DND-41 (cell line): Measurements from ENCODE around the gene TRAIP.

ENCODE experiments used
- ATAC-seq: fragments of 200-7000 bp; cut with Tn5 transposase; 3 replicates; pipeline ENCODE4 v1.9.1; 2021; ENCODE audit warnings: low read depth; ENCODE audit not compliant: insufficient read depth
- DNase-seq: peaks from one replicate; pipeline ENCODE4 v3.0.0-alpha.2; 2020
- H2AFZ ChIP-seq: 2 replicates; pipeline ENCODE4 v1.6.0; 2012; ENCODE audit warnings: low read depth, low read length
- H3K27ac ChIP-seq: 2 replicates; pipeline ENCODE4 v1.5.1; 2012; ENCODE audit warnings: low read length, inconsistent platforms
- H3K27me3 ChIP-seq: fragments of 200-600 bp; sonication (generic); 2 replicates; pipeline ENCODE4 v1.6.0; 2012; ENCODE audit warnings: low read length, mild to moderate bottlenecking, inconsistent platforms; ENCODE audit not compliant: insufficient read depth, poor library complexity
- H3K36me3 ChIP-seq: 2 replicates; pipeline ENCODE4 v1.5.1; 2012; ENCODE audit warnings: low read length, inconsistent platforms; ENCODE audit not compliant: insufficient read depth
- H3K4me1 ChIP-seq: 2 replicates; pipeline ENCODE4 v1.5.1; 2012; ENCODE audit warnings: mild to moderate bottlenecking, low read length; ENCODE audit not compliant: insufficient read depth
- H3K4me2 ChIP-seq: 2 replicates; pipeline ENCODE4 v1.6.0; 2012; ENCODE audit warnings: mild to moderate bottlenecking, moderate library complexity, low read length, inconsistent platforms; ENCODE audit not compliant: insufficient read depth
- H3K4me3 ChIP-seq, 2 experiments: fragments of 200-600 bp in 1 of 2; shearing (Covaris generic) in 1 of 2; 2 replicates each; pipeline ENCODE4 v1.5.1; 2012 to 2016; ENCODE audit warnings: inconsistent platforms in 2 of 2, low read length in 2 of 2, mild to moderate bottlenecking in 2 of 2, low read depth in 1 of 2, moderate library complexity in 1 of 2
- H3K79me2 ChIP-seq: 2 replicates; pipeline ENCODE4 v1.6.0; 2012; ENCODE audit warnings: low read length, inconsistent platforms; ENCODE audit not compliant: insufficient read depth
- H3K9ac ChIP-seq: 2 replicates; pipeline ENCODE4 v1.6.0; 2012; ENCODE audit warnings: low read depth, mild to moderate bottlenecking, inconsistent platforms, low read length, moderate library complexity
- H3K9me3 ChIP-seq: 2 replicates; pipeline ENCODE4 v1.5.1; 2012; ENCODE audit warnings: low read length, moderate library complexity, mild to moderate bottlenecking, inconsistent platforms; ENCODE audit not compliant: insufficient read depth, severe bottlenecking
- H4K20me1 ChIP-seq: 2 replicates; pipeline ENCODE4 v1.6.0; 2012; ENCODE audit warnings: low read length; ENCODE audit not compliant: insufficient read depth
- CTCF ChIP-seq: IDR thresholded peaks from 2 replicates; pipeline ENCODE4 v1.5.1; 2012; ENCODE audit warnings: borderline replicate concordance, low read length, moderate library complexity, mild to moderate bottlenecking; ENCODE audit not compliant: poor library complexity, severe bottlenecking; ENCODE audit errors: extremely low read depth
- EZH2 ChIP-seq: IDR thresholded peaks from 3 replicates; pipeline ENCODE4 v1.6.1; 2012; ENCODE audit warnings: borderline replicate concordance, low read depth, mild to moderate bottlenecking, moderate library complexity, low read length, inconsistent platforms; ENCODE audit not compliant: severe bottlenecking

Gene TRAIP

GRCh38 chr3:49792371-49793150 lies 63.8 kb downstream of the TRAIP start:
- H3K27ac ChIP-seq, result no peak overlapping the region
- H2AFZ ChIP-seq, result no peak overlapping the region
- no peak overlapping the region for H3K4me3 ChIP-seq
- TF ChIP-seq EZH2 (no peak), CTCF (no peak)
- DNase-seq, result no peak
- H3K9me3 ChIP-seq, result no peaks in the 10 kb centered on the region
- ATAC-seq, result no peak
- H3K4me1 ChIP-seq, result peaks cover 4% of the 10 kb centered on the region
- H3K36me3 ChIP-seq, result no peaks in the 10 kb centered on the region
- no peaks in the 10 kb centered on the region for H4K20me1 ChIP-seq
- no peaks in the 10 kb centered on the region for H3K79me2 ChIP-seq
- H3K9ac ChIP-seq, result no peak overlapping the region
- no peaks in the 10 kb centered on the region for H3K27me3 ChIP-seq
- no peak overlapping the region for H3K4me2 ChIP-seq

- peaks cover 6% of the 10 kb centered on the region for H3K79me2 ChIP-seq
- DNase-seq (no peak), ATAC-seq (no peak)
- H3K27ac ChIP-seq, result no peak overlapping the region
- H3K4me2 ChIP-seq, result no peak overlapping the region
- H3K4me1 ChIP-seq, result peaks cover 14% of the 10 kb centered on the region
- H3K36me3 ChIP-seq, result no peaks in the 10 kb centered on the region
- no peak overlapping the region for H3K9ac ChIP-seq
- no peaks in the 10 kb centered on the region for H3K9me3 ChIP-seq
- H4K20me1 ChIP-seq, result no peaks in the 10 kb centered on the region
- no peak overlapping the region for H2AFZ ChIP-seq
- no peaks in the 10 kb centered on the region for H3K27me3 ChIP-seq
- TF ChIP-seq CTCF (no peak), EZH2 (no peak)
- no peak overlapping the region for H3K4me3 ChIP-seq
Measured at GRCh38 chr3:49791571-49791970, 64.8 kb downstream of the TRAIP start.

GRCh38 chr3:49790626-49791411 lies 65.5 kb downstream of the TRAIP start:
- H3K79me2 ChIP-seq, result peaks cover 11% of the 10 kb centered on the region
- no peak for ATAC-seq
- H3K4me3 ChIP-seq, result no peak overlapping the region
- H3K4me1 ChIP-seq, result peaks cover 14% of the 10 kb centered on the region
- no peak for TF ChIP-seq CTCF
- no peak for TF ChIP-seq EZH2
- H2AFZ ChIP-seq, result no peak overlapping the region
- H3K36me3 ChIP-seq, result no peaks in the 10 kb centered on the region; the same call in 1 of the 2 replicates
- H3K9me3 ChIP-seq, result no peaks in the 10 kb centered on the region
- H3K4me2 ChIP-seq, result no peak overlapping the region
- H3K27ac ChIP-seq, result no peak overlapping the region
- no peak overlapping the region for H3K9ac ChIP-seq
- H4K20me1 ChIP-seq, result no peaks in the 10 kb centered on the region; the same call in 1 of the 2 replicates
- DNase-seq, result no peak
- no peaks in the 10 kb centered on the region for H3K27me3 ChIP-seq
